GM19395 (cell line): ENCODE measurements around the gene SLC26A11.
A peak's percentile ranks its signal among the peaks of the same experiment; 100 is the strongest.

Experiments
- ATAC-seq: cut with Tn5 transposase; IDR thresholded peaks from one replicate; pipeline ENCODE4 v1.9.1; 2021; ENCODE audit warnings: mild to moderate bottlenecking, moderate library complexity; ENCODE audit not compliant: unreplicated experiment

Gene SLC26A11

GRCh38 chr17:80220054-80220735 lies at the start of gene SLC26A11, which contains the start of gene SGSH:
TSS of gene SLC26A11 (plus strand) at chr17:80220427. CDS start at chr17:80221561, 1,134 bp downstream.
TSS of gene SGSH (minus strand) at chr17:80220333. CDS start at chr17:80220313, 20 bp downstream.
- peak; percentile 44 for ATAC-seq

- no peak for ATAC-seq
These were observed 48.5 kb upstream of the SLC26A11 start for GRCh38 chr17:80171681-80172080.

- ATAC-seq, result no peak
These were observed 47.1 kb upstream of the SLC26A11 start for GRCh38 chr17:80173126-80173525.

DNA sequence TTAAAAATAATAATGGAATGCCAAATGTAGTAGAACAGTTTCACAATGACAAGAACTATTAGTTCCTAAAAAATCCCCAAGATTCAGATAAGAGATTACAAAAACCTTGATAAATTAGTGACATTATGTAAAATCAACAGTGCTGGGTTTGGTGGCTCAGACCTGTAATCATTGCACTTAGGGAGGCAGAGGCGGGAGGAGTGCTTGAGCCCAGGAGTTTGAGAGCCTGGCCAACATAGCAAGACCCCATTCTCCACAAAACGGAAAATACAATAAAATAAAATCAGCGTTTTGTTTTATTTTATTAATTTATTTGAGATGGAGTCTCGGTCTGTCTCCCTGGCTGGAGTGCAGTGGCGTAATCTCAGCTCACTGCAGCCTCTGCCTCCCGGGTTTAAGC lies 46.3 kb upstream of the SLC26A11 start:
- no peak for ATAC-seq

- no peak for ATAC-seq
These were observed 43.5 kb upstream of the SLC26A11 start for GRCh38 chr17:80176757-80177156.

DNA sequence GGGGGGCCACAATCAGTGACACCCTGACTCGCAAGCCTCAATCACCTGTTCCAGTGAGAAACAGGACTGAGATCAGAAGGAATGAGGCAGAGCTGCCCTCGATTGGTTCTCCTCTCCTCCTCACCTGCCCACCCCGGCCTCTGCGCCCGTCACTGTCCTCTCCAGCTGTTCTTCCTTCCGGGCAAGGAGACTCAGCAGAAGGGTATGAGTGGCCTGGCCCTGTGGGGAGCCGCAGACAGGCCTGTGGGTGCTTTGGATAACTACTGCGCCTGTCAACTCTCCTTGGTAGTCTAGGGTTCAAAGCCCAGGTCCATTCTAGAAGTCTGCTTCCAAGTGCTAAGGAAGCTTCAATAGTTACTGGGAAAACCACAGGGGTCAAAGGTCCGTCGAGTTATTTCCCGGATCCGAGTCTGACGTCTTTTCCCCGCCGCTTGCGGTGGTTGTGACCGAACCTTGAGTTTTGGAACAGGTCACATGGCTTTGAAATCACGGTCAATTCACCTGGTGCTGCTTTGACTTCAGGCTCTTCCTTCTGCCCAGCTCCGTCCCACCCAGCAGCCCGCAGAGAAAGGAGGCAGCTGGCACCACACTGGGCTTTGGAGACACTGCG lies 42.1 kb upstream of the SLC26A11 start:
- ATAC-seq, result no peak

DNA sequence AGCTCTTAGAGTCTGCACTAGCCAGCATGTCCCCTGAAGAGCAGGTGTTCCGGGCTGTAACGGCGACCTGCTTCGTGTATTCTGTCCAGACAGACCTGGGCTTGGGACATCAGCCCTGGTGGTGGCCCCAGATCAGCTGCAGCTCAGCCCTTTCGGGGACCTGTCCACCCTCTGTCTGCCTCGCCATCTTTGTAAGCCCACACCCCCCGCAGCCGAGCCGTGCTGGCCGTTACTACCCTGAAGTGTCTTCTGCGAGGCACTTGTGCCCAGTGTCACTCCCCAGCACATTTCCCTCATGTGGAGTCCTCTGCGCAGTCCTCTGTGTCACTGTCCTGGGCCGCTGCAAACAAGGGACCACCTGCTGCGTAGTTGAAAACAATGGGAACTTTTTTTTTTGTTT lies 40.0 kb upstream of the SLC26A11 start:
- ATAC-seq, result no peak

GRCh38 chr17:80181431-80181830 lies 38.8 kb upstream of the SLC26A11 start:
- no peak for ATAC-seq

GRCh38 chr17:80182118-80182844 lies 37.9 kb upstream of the SLC26A11 start:
- ATAC-seq, result no peak

DNA sequence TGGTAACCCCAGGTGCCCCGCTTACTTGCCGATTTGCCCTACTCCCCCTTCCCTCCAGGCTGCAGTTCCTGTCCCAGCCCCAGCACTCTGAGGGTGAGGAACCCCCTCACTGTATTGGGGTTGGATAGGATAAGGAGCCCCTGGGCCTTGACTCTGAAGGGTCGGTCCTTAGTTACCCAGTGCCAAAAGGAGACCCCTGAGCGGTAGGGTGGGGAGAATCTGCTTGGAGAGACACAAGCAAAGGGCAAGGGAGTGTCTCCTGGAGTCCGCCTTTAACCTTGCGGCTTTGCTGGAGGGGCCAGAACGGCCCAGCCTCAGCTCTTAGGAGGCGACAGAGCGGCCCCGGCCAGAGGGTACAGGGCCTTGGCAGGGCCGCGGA lies 37.4 kb upstream of the SLC26A11 start:
- ATAC-seq, result no peak

- ATAC-seq, result no peak
These were observed 36.4 kb upstream of the SLC26A11 start for GRCh38 chr17:80183581-80184422.

DNA sequence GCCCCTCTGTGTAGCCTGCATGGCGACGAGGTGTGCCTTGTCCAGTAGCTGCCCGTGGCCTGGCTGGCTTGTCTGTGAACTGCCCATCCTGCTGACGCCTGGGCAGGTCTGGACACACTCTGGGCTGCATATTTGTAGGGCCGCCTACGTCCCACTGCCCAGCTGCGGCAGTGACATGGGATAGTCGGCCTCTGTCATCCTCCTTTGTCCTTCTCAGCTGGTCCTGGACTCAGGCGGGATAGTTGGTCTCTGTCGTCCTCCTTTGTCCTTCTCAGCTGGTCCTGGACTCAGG lies 35.9 kb upstream of the SLC26A11 start:
- ATAC-seq, result no peak

DNA sequence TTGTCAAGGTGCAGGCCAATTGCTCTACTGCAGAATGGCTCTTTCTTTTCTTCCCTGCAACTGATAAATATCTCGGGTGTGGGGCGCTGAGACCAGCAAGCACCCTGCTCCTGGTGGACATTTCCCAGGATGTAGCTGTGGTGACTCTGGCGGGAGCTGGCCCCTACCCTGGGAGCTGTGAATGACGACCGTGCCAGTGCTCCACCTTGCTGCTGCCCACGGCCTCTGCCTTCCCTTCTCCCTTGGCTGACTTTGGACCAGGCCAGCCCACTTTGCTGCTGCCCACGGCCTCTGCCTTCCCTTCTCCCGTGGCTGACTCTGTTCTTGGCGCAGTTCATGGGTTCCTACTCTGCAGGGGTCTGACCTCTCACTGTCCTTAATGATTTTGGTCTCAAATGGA lies 34.3 kb upstream of the SLC26A11 start:
- no peak for ATAC-seq

- no peak for ATAC-seq
These were observed 33.1 kb upstream of the SLC26A11 start for GRCh38 chr17:80187090-80187489.

DNA sequence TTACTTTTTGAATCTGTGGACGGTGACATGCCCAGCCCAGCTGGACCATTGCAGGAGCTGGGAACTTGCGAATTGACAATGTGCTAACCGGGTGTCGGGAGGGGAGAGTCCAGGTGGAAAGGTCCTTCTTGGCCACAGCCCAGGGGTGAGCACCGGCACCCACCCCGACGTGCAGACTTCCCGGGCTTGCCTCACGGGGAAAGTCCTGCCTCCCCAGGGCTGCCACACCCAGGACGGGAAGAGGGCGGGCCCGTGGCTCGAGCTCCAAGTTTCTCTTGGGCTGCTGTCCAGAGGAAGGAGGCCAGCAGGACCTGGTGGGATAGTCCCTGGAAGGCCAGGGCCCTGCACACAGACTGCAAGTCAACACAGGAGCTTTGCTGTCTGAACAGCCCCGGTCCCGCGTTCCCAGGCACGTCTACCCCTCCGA lies 32.7 kb upstream of the SLC26A11 start:
- no peak for ATAC-seq

DNA sequence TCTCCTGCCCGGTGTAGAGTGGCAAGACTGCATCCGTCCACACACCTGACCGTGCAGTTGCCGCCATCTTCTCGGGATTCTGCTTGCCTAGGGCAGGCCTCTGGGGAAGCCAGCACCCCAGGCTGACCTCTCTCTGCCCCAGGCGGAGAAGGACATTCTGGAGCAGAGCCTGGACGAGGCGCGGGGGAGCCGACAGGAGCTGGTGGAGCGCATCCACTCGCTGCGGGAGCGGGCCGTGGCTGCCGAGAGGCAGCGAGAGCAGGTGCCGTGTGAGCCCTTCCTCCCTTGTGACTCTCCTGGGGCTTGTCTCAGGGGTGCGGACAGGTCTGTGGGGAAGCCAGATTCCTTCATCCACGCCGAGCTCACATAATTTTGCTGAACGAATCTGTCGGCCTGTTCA lies 30.6 kb upstream of the SLC26A11 start:
- ATAC-seq, result no peak

- no peak for ATAC-seq
These were observed 29.5 kb upstream of the SLC26A11 start for GRCh38 chr17:80190716-80191115.

DNA sequence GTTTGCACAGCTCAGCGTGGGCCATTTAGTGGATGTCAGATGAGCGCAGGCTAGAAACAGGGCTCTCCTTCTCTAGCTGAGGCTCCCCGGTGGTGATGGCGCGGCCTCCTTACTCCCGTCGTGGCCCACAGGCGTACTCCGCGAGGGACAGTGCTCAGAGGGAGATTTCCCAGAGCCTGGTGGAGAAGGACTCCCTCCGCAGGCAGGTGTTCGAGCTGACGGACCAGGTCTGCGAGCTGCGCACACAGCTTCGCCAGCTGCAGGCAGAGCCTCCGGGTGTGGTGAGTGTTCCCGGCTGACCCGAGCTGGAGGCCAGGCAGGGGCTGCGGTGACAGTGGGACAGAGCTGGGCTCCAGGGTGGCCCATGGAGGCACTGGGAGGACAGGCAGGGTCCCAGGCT lies 29.0 kb upstream of the SLC26A11 start:
- no peak for ATAC-seq

DNA sequence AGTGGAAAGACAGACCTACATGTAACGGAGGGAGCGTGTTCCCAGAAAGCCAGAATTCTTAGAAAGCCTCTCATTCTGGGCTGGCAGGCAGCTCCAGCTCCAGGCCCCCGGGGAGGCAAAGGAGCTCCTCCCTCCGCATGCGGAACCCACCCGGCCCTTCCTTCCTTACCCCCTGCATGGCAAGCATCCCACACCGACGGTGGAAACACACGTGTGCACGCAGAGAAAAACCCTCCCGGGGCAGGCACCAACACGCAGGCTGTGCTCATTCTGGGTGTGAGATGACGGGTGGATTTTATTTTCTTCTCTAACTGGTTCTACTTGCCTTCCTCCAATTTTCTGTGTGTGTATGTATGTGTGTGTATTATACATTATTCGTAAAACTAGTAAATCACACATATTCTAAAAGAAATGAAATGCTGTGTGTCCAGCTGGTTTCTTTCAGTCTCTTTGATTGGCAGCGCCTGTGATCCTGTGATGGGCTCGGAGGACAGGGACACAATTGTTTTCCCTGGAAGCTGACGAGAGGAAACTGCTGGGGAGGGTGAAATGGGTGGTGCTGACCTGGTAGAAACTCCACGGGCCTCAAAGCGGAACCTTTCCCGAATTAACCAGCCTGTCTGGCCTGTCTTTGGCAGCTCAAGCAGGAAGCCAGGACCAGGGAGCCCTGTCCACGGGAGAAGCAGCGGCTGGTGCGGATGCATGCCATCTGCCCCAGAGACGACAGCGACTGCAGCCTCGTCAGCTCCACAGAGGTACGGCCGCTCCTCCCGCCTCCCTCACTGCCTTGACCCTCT lies 28.2 kb upstream of the SLC26A11 start:
- ATAC-seq, result no peak

GRCh38 chr17:80195141-80195540 lies 25.1 kb upstream of the SLC26A11 start:
- no peak for ATAC-seq
